Erythroblast (primary cell): ENCODE results near the gene PTMS.

Source experiments
- GATA1 ChIP-seq: IDR thresholded peaks from 2 replicates; pipeline ENCODE4 v1.6.1; 2011; ENCODE audit warnings: low read depth, mild to moderate bottlenecking, control low read depth, low read length, moderate library complexity
- POLR2A ChIP-seq: IDR thresholded peaks from 2 replicates; pipeline ENCODE4 v1.6.1; 2011; ENCODE audit warnings: mild to moderate bottlenecking, low read length

DNA sequence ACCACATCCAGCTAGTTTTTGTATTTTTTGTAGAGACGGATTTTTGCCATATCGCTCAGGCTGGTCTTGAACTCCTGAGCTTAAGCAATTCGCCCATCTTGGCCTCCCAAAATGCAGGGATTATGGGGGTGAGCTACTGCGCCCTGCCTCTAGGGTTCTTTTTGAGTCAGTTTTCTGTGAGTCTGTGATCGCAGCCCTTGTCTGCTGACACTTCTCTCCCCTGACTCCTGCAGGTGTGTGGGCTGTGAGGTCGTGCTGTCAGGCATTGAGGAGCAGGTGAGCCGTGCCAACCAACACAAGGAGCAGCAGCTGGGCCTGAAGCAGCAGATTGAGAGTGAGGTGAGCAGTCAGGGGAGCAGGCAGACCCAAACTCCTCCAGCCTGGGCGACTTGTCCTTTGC, 36.0 kb upstream of the PTMS start:
- TF ChIP-seq GATA1 (no peak), POLR2A (no peak)
